RWPE1 (cell line): Measurements from ENCODE around the gene DOCK1.
"Not testable (repeated sequence)": the region's sequence is repeated elsewhere in the genome, so short reads cannot be mapped to it uniquely, and the experiment has no call there.

Experiments
- CTCF ChIA-PET: fragments of 350-600 bp; sonication (Branson Sonifier 250); formaldehyde crosslinking; extraction: SDS; loops from one replicate; lab custom pipeline; 2021; lab: Yijun Ruan, JAX
- POLR2A ChIA-PET: fragments of 400-600 bp; formaldehyde crosslinking; extraction: SDS; loops from one replicate; lab custom pipeline; 2020; ENCODE audit warnings: antibody characterized with exemption; ENCODE audit not compliant: low non-redundant PET; lab: Yijun Ruan, JAX
- DNase-seq: peaks from one replicate; pipeline ENCODE4 v3.0.0; 2012; ENCODE audit warnings: low spot score
- H3K27ac ChIP-seq: fragments of 450-650 bp; 2 replicates; pipeline ENCODE4 v1.5.1; 2017
- CTCF ChIP-seq: fragments of 450-650 bp; conservative IDR thresholded peaks from 2 replicates; pipeline ENCODE4 v1.5.1; 2017; ENCODE audit warnings: low read depth, mild to moderate bottlenecking

Gene DOCK1

DNA sequence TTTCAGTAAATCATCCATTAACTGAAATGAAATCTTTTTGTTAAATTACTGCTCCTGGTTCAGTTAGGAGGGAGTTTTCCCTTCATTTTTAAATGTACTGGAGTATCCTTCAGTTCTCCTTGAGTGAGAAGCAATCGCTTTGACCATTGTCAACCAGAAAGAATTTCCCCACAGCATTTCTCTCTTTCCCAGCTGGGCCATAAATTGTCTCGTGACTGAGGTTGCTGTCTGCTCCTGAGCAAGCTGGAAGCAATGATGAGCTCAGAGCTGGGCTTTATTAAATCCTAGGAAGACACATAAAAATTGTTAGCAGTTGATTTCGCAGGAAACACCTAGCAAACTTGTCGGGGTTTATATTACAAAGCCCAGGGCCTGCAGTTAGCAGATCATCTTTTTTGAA lies 393.2 kb downstream of the DOCK1 start:
- TF ChIP-seq CTCF: no peak
- no peak for DNase-seq
- POLR2A ChIA-PET: no interaction called here
- H3K27ac ChIP-seq: no peak overlapping the region
- CTCF ChIA-PET: no interaction called here

- CTCF ChIA-PET, DNase-seq, H3K27ac ChIP-seq, POLR2A ChIA-PET: not testable (repeated sequence)
Measured at GRCh38 chr10:127299192-127299591, 394.0 kb downstream of the DOCK1 start.

- no peak overlapping the region for H3K27ac ChIP-seq
- no peak for TF ChIP-seq CTCF
- ChIA-PET CTCF (no interaction called here), POLR2A (no interaction called here)
- no peak for DNase-seq
Measured at GRCh38 chr10:127299956-127300689, 394.9 kb downstream of the DOCK1 start.

- ChIA-PET POLR2A (no interaction called here), CTCF (no interaction called here)
- H3K27ac ChIP-seq: no peak overlapping the region
- no peak for DNase-seq
- no peak for TF ChIP-seq CTCF
Measured at GRCh38 chr10:127300868-127301321, 395.7 kb downstream of the DOCK1 start.

- DNase-seq: no peak
- H3K27ac ChIP-seq: peak overlapping the region; percentile 32
- POLR2A ChIA-PET: interaction anchor here (0.7 kb wide), 1 partner anchor 431 kb away, joined by 3 read pairs; no protein-coding TSS in a partner anchor
- CTCF ChIA-PET: interaction anchor here (0.6 to 0.8 kb wide), 3 partner anchors 9 to 805 kb away, joined by 3 to 4 read pairs (median 3); no protein-coding TSS in a partner anchor
- no peak for TF ChIP-seq CTCF
Measured at GRCh38 chr10:127302343-127302742, 397.1 kb downstream of the DOCK1 start.

- TF ChIP-seq CTCF: no peak
- DNase-seq: peak; percentile 42
- CTCF ChIA-PET: no interaction called here
- POLR2A ChIA-PET: interaction anchor here (0.6 kb wide), 1 partner anchor 12 kb away, joined by 3 read pairs; no protein-coding TSS in a partner anchor
- peak overlapping the region; percentile 65 for H3K27ac ChIP-seq
Measured at GRCh38 chr10:127303105-127303504, 397.9 kb downstream of the DOCK1 start.

DNA sequence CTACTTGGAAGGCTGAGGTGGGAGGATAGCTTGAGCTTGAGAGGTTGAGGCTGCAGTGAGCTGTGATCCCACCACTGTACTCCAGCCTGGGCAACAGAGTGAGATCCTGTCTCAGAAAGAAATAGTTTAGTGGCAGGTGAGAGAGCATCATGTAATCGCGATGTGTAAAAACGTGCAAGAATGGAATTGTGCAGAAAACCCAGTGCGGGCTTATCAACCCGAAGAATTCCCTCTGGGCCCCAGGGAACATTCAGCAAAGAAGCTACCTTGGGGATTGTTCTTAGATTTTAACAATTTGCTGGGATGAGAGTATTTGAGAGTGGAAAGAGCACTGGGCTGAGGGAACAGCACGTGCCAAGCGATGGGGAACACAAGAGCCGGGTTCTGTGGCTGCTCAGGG lies 398.5 kb downstream of the DOCK1 start:
- DNase-seq: no peak
- ChIA-PET CTCF (no interaction called here), POLR2A (no interaction called here)
- peak overlapping the region; percentile 65 for H3K27ac ChIP-seq
- TF ChIP-seq CTCF: no peak
